ENCODE results near the gene FABP1. TPM values are rescaled to one million over a fixed set of nuclear protein-coding genes. Genes with fewer than 3 reads are reported as not detected.

The FABP1 gene
- not detected for polyA plus RNA-seq (2013, experiment 1 of 4)
- not detected for polyA plus RNA-seq (2013, experiment 2 of 4)
- polyA plus RNA-seq (2013, experiment 3 of 4): not detected
- polyA plus RNA-seq (2013, experiment 4 of 4): not detected

GRCh38 chr2:88127888-88128653 is at the start of gene FABP1:
TSS of gene FABP1 (minus strand) at chr2:88128062. CDS start at chr2:88128017, 45 bp downstream.
- Histone ChIP-seq H3K4me3 (ENCODE audit: insufficient read depth, low read depth, low read length) (no peak within 1 kb of the TSS), H3K4me1 (ENCODE audit: control insufficient read depth, insufficient read depth, low read length) (no peaks in the 10 kb centered on the region), H3K9me3 (ENCODE audit: control insufficient read depth, low read length) (no peaks in the 10 kb centered on the region), H3K27me3 (ENCODE audit: control insufficient read depth, insufficient read depth, low read length, poor library complexity, severe bottlenecking) (no peaks in the 10 kb centered on the region), H3K27ac (ENCODE audit: insufficient read depth, low read depth, low read length, poor library complexity, severe bottlenecking) (no peak within 1 kb of the TSS), H3K36me3 (ENCODE audit: control insufficient read depth, insufficient read depth, low read length) (no peaks in the 10 kb centered on the region)
- 91 to 95% methylated on average over 12 of the region's 12 CpGs for WGBS, 2 experiments

GRCh38 chr2:88177556-88177955 is 49.7 kb upstream of the FABP1 start:
- no peak overlapping the region for H3K4me3 ChIP-seq (ENCODE audit: insufficient read depth, low read depth, low read length)
- H3K9me3 ChIP-seq (ENCODE audit: control insufficient read depth, low read length): no peaks in the 10 kb centered on the region
- no peak overlapping the region for H3K27ac ChIP-seq (ENCODE audit: insufficient read depth, low read depth, low read length, poor library complexity, severe bottlenecking)
- no peaks in the 10 kb centered on the region for H3K36me3 ChIP-seq (ENCODE audit: control insufficient read depth, insufficient read depth, low read length)
- no peaks in the 10 kb centered on the region for H3K27me3 ChIP-seq (ENCODE audit: control insufficient read depth, insufficient read depth, low read length, poor library complexity, severe bottlenecking)
- 90 to 94% methylated on average over 3 of the region's 3 CpGs for WGBS, 2 experiments
- no peaks in the 10 kb centered on the region for H3K4me1 ChIP-seq (ENCODE audit: control insufficient read depth, insufficient read depth, low read length)

DNA sequence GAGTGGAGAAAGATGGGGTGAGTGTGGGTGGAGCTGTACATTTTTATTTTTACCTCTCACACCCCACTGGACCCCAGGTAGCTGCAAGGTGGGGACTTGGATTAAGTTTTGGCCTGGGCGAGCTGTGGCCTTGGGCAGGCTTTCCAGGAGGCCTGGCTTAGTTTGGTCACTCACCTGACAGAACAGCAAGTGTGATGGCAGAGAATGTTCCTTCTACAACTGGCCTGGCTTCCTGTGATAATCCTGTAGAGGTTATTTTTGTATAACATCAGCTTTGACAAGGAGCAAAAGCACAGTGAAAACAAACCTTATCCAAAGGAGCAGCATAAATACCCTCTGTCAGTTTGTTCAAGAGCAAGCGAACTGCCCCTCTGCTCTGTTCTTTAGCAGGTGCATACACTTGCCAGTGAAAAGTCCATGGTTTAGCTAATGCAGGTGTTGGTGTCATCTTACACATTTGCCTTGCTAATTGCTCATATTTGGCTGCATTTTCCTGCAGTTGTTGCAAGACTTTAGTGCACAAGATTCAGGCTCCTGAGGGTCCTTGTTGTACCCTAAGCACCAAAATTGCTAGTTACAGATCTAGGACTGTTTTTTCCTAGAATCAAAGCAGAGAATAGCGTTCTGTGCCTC is 48.6 kb upstream of the FABP1 start:
- no peak overlapping the region for H3K4me3 ChIP-seq (ENCODE audit: insufficient read depth, low read depth, low read length)
- no peak overlapping the region for H3K27ac ChIP-seq (ENCODE audit: insufficient read depth, low read depth, low read length, poor library complexity, severe bottlenecking)
- no peaks in the 10 kb centered on the region for H3K4me1 ChIP-seq (ENCODE audit: control insufficient read depth, insufficient read depth, low read length)
- H3K36me3 ChIP-seq (ENCODE audit: control insufficient read depth, insufficient read depth, low read length): no peaks in the 10 kb centered on the region
- H3K27me3 ChIP-seq (ENCODE audit: control insufficient read depth, insufficient read depth, low read length, poor library complexity, severe bottlenecking): no peaks in the 10 kb centered on the region
- WGBS, 2 experiments: 88 to 93% methylated on average over 3 of the region's 3 CpGs
- no peaks in the 10 kb centered on the region for H3K9me3 ChIP-seq (ENCODE audit: control insufficient read depth, low read length)

DNA sequence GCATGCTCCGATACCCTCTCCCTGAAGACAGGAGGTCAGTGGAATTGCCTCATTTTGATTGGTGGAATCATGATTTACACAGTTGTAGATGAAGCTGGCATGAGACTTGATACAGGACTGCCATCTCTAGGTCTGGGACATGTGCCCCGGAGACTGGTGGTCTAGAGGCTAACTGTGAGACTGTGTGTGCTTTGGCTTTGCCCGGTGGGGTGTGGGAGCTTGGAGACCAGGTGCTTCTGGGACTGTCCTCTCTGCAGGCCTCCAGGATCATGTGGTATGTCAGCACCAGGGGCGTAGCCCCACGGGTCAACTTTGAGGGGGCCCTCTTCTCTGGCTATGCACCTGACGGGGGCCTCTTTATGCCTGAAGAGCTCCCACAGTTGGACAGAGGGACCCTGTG is 45.0 kb upstream of the FABP1 start:
- H3K36me3 ChIP-seq (ENCODE audit: control insufficient read depth, insufficient read depth, low read length): no peaks in the 10 kb centered on the region
- 93% methylated on average over 6 of the region's 6 CpGs for WGBS, 2 experiments

DNA sequence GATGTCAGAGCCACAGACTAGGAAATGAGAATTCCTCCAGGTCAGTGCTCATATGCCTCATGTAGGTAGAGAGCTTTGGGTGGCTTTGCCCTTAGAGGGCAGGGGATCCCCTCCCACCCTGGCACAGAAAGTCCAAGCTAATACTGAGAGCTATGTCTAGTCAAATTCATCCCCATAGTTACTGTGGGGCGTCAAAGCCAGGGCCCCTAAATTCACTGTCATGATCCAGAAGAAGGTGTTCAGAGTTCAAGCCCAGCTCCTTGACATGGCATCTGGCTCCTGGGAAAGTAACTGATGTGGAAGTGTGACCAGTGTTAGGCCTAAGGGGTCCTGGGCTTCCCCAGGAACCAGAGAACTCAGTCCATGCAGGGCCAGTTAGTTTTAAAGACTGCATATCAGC is 44.1 kb upstream of the FABP1 start:
- 95 to 100% methylated on average over 1 of the region's 1 CpG for WGBS, 2 experiments
- H3K9me3 ChIP-seq (ENCODE audit: control insufficient read depth, low read length): no peaks in the 10 kb centered on the region
- no peak overlapping the region for H3K4me3 ChIP-seq (ENCODE audit: insufficient read depth, low read depth, low read length)
- peaks cover 2% of the 10 kb centered on the region for H3K4me1 ChIP-seq (ENCODE audit: control insufficient read depth, insufficient read depth, low read length)
- H3K36me3 ChIP-seq (ENCODE audit: control insufficient read depth, insufficient read depth, low read length): no peaks in the 10 kb centered on the region
- no peak overlapping the region for H3K27ac ChIP-seq (ENCODE audit: insufficient read depth, low read depth, low read length, poor library complexity, severe bottlenecking)
- no peaks in the 10 kb centered on the region for H3K27me3 ChIP-seq (ENCODE audit: control insufficient read depth, insufficient read depth, low read length, poor library complexity, severe bottlenecking)

More for the DNA sequence above, 45.0 kb upstream of the FABP1 start:
- Histone ChIP-seq H3K4me3 (ENCODE audit: insufficient read depth, low read depth, low read length) (no peak overlapping the region), H3K27me3 (ENCODE audit: control insufficient read depth, insufficient read depth, low read length, poor library complexity, severe bottlenecking) (no peaks in the 10 kb centered on the region), H3K9me3 (ENCODE audit: control insufficient read depth, low read length) (no peaks in the 10 kb centered on the region), H3K27ac (ENCODE audit: insufficient read depth, low read depth, low read length, poor library complexity, severe bottlenecking) (no peak overlapping the region), H3K4me1 (ENCODE audit: control insufficient read depth, insufficient read depth, low read length) (peaks cover 2% of the 10 kb centered on the region)

DNA sequence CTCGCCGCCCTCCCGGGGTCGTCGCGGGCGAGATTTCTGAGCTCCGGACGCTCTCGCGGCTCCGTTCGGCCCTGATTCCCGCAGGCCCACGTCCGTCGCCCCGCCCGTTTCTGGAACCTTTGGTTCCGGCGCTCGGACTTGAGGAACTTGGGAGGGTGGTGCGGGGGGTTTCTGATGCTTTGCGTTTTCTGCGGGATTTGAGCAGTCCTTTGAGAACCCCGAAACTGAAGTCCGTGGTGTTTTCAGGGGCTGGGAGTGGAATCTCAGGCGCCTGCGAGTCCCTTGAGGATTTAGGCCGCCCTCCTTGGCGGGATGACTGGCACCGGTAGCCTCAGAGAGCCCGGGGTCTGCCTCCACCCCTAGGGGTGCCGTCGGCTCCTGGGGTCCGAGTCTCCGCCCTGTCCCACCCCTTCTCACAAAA is 42.6 kb upstream of the FABP1 start:
- peak overlapping the region; percentile 75 for H3K4me3 ChIP-seq (ENCODE audit: insufficient read depth, low read depth, low read length)
- H3K4me1 ChIP-seq (ENCODE audit: control insufficient read depth, insufficient read depth, low read length): peaks cover 2% of the 10 kb centered on the region
- no peak overlapping the region for H3K27ac ChIP-seq (ENCODE audit: insufficient read depth, low read depth, low read length, poor library complexity, severe bottlenecking)
- WGBS, 2 experiments: 1 to 2% methylated on average over 37 of the region's 37 CpGs
- H3K36me3 ChIP-seq (ENCODE audit: control insufficient read depth, insufficient read depth, low read length): no peaks in the 10 kb centered on the region
- no peaks in the 10 kb centered on the region for H3K9me3 ChIP-seq (ENCODE audit: control insufficient read depth, low read length)
- H3K27me3 ChIP-seq (ENCODE audit: control insufficient read depth, insufficient read depth, low read length, poor library complexity, severe bottlenecking): no peaks in the 10 kb centered on the region

DNA sequence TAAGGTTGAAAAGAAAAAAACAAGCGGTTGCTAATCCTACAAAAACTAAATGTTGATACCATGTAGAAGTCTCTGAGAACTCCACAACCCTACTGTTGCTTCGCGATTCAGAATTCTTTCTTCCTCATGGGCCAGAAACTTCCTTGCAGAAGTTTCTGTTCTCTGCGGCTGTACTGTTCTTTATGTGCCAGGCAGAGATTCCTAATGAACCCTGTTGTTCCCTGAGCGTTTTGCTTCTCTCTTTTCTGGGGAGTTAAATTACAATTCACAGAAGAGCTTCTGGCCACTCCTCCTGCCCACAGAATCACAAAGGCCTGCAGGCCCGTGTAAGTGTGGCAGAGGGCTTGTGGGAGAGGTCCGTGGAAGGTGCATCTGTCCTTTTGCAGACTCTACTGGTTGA is 40.5 kb upstream of the FABP1 start:
- Histone ChIP-seq H3K27me3 (ENCODE audit: control insufficient read depth, insufficient read depth, low read length, poor library complexity, severe bottlenecking) (no peaks in the 10 kb centered on the region), H3K4me1 (ENCODE audit: control insufficient read depth, insufficient read depth, low read length) (peaks cover 2% of the 10 kb centered on the region), H3K27ac (ENCODE audit: insufficient read depth, low read depth, low read length, poor library complexity, severe bottlenecking) (no peak overlapping the region), H3K36me3 (ENCODE audit: control insufficient read depth, insufficient read depth, low read length) (no peaks in the 10 kb centered on the region), H3K4me3 (ENCODE audit: insufficient read depth, low read depth, low read length) (no peak overlapping the region), H3K9me3 (ENCODE audit: control insufficient read depth, low read length) (no peaks in the 10 kb centered on the region)
- WGBS, 2 experiments: 78 to 84% methylated on average over 7 of the region's 7 CpGs

GRCh38 chr2:88167740-88168139 is 39.9 kb upstream of the FABP1 start:
- Histone ChIP-seq H3K4me3 (ENCODE audit: insufficient read depth, low read depth, low read length) (no peak overlapping the region), H3K4me1 (ENCODE audit: control insufficient read depth, insufficient read depth, low read length) (peaks cover 2% of the 10 kb centered on the region)

DNA sequence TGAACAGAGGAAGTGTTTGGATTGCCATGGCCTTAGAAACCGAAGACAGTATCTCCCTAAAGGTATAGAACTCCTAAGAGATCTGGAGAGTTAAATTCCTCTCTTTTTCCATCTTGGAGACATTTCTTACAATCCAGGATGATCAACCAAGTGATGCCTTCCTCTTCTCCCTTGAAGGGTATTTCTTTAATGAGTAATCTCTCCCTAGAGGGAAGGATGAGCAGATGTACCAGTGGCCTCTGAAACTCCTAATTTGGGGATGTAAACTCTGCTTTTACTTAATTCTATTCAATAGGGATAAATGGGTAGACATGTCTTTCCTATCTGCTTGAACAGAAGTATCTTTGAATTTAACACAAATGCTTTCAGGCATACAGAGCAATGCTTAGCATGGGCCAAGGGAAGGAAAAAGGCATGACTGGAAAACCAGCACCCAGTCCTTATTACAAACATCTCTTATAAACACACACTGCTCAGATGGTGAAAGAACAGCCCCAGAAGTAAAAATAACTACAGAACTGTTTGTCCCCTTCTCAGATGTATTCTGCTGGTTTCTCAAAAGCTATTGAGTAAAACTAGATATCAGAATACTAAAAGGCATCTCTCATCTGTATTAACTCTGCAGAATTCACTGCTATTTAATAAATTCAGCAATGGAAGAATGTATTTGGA is 37.6 kb upstream of the FABP1 start:
- WGBS, 2 experiments: 0% methylated on average over 1 of the region's 1 CpG
- no peaks in the 10 kb centered on the region for H3K27me3 ChIP-seq (ENCODE audit: control insufficient read depth, insufficient read depth, low read length, poor library complexity, severe bottlenecking)
- H3K27ac ChIP-seq (ENCODE audit: insufficient read depth, low read depth, low read length, poor library complexity, severe bottlenecking): no peak overlapping the region
- H3K36me3 ChIP-seq (ENCODE audit: control insufficient read depth, insufficient read depth, low read length): no peaks in the 10 kb centered on the region
- no peaks in the 10 kb centered on the region for H3K9me3 ChIP-seq (ENCODE audit: control insufficient read depth, low read length)
- no peaks in the 10 kb centered on the region for H3K4me1 ChIP-seq (ENCODE audit: control insufficient read depth, insufficient read depth, low read length)
- H3K4me3 ChIP-seq (ENCODE audit: insufficient read depth, low read depth, low read length): no peak overlapping the region

More at GRCh38 chr2:88167740-88168139, 39.9 kb upstream of the FABP1 start:
- Histone ChIP-seq H3K9me3 (ENCODE audit: control insufficient read depth, low read length) (no peaks in the 10 kb centered on the region), H3K36me3 (ENCODE audit: control insufficient read depth, insufficient read depth, low read length) (no peaks in the 10 kb centered on the region), H3K27ac (ENCODE audit: insufficient read depth, low read depth, low read length, poor library complexity, severe bottlenecking) (no peak overlapping the region), H3K27me3 (ENCODE audit: control insufficient read depth, insufficient read depth, low read length, poor library complexity, severe bottlenecking) (no peaks in the 10 kb centered on the region)
- 91% methylated on average over 2 of the region's 2 CpGs for WGBS, 2 experiments
